ENCODE results near the gene SYT7.

GRCh38 chr11:61499816-61500491 lies 80.9 kb downstream of the SYT7 start:
- TF ChIP-seq, protein P1, sequence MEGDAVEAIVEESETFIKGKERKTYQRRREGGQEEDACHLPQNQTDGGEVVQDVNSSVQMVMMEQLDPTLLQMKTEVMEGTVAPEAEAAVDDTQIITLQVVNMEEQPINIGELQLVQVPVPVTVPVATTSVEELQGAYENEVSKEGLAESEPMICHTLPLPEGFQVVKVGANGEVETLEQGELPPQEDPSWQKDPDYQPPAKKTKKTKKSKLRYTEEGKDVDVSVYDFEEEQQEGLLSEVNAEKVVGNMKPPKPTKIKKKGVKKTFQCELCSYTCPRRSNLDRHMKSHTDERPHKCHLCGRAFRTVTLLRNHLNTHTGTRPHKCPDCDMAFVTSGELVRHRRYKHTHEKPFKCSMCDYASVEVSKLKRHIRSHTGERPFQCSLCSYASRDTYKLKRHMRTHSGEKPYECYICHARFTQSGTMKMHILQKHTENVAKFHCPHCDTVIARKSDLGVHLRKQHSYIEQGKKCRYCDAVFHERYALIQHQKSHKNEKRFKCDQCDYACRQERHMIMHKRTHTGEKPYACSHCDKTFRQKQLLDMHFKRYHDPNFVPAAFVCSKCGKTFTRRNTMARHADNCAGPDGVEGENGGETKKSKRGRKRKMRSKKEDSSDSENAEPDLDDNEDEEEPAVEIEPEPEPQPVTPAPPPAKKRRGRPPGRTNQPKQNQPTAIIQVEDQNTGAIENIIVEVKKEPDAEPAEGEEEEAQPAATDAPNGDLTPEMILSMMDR (IDR thresholded peaks at IDR 0.05): no peak
- TF ChIP-seq POLR2A (IDR thresholded peaks at IDR 0.05): no peak

Measured in thyroid gland (tissue), 4 donors.